Kidney epithelial cell (primary cell): Measurements from ENCODE around the gene GRK4. TPM values are rescaled to one million over a fixed set of nuclear protein-coding genes. Genes with fewer than 3 reads are reported as not detected.

Experiments used
- DNase-seq: peaks from one replicate; pipeline ENCODE4 v3.0.0-alpha.2; 2010; ENCODE audit warnings: low read depth
- H3K27me3 ChIP-seq: 2 replicates; pipeline ENCODE4 v1.6.0; 2011; ENCODE audit warnings: low read length; ENCODE audit not compliant: control insufficient read depth, insufficient read depth
- H3K36me3 ChIP-seq: 2 replicates; pipeline ENCODE4 v1.5.1; 2011; ENCODE audit warnings: low read length; ENCODE audit not compliant: control insufficient read depth, insufficient read depth
- H3K4me3 ChIP-seq: 2 replicates; pipeline ENCODE4 v1.5.1; 2011; ENCODE audit warnings: low read depth, mild to moderate bottlenecking, control low read depth, low read length
- total RNA-seq: library from RNA; depleted of rRNA; stranded (reverse); fragments of >200 nt; gene quantifications from 2 replicates; pipeline ENCODE4 v1.2.3, GENCODE V29; 2015
- TF ChIP-seq, protein P1 (sequence below): IDR thresholded peaks from 2 replicates; pipeline ENCODE4 v1.5.1; 2011; ENCODE audit warnings: mild to moderate bottlenecking, moderate library complexity, low read length, control low read depth, inconsistent platforms; ENCODE audit not compliant: insufficient read depth, poor library complexity, severe bottlenecking

Gene GRK4
- total RNA-seq, 1 donor from 2014 or later: 6.3 TPM

DNA sequence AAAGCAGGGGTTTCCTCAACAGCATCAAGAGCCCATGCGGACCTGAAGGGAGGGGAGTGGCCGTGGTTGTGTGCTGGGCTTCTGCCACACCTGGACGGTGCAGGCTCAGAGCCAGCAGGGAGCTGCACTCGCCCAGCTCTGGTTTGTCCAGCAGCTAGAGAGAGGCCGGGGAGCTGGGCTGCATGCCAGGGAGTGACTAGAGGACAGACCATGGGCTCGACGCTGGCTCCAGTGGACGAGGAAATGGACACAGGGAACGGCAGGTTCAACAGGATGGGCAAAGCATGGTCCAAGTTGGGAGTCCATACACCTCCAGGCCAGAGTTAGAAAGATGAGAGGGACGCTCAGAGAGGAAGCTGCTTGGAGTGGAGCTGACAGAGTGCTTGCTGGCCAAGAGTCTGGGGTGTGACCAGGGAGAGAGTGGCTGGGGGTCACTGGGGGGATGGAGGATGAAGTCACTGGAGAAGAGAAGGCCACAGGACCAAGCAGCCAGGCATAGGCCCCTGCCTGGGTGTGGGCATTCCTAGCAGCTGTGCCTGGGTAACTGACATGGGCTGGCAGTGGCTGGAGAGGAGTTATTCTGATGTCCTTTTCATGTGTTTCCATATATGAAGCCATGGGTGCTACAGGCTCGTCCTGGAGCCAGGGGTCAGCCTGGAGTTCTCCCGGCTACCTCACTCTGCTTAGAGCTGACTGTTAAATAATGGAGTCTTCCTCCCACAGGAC, 68.1 kb downstream of the GRK4 start:
- no peak for DNase-seq
- H3K36me3 ChIP-seq: no peaks in the 10 kb centered on the region
- TF ChIP-seq, protein P1, sequence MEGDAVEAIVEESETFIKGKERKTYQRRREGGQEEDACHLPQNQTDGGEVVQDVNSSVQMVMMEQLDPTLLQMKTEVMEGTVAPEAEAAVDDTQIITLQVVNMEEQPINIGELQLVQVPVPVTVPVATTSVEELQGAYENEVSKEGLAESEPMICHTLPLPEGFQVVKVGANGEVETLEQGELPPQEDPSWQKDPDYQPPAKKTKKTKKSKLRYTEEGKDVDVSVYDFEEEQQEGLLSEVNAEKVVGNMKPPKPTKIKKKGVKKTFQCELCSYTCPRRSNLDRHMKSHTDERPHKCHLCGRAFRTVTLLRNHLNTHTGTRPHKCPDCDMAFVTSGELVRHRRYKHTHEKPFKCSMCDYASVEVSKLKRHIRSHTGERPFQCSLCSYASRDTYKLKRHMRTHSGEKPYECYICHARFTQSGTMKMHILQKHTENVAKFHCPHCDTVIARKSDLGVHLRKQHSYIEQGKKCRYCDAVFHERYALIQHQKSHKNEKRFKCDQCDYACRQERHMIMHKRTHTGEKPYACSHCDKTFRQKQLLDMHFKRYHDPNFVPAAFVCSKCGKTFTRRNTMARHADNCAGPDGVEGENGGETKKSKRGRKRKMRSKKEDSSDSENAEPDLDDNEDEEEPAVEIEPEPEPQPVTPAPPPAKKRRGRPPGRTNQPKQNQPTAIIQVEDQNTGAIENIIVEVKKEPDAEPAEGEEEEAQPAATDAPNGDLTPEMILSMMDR: no peak
- peaks cover 6% of the 10 kb centered on the region for H3K27me3 ChIP-seq
- H3K4me3 ChIP-seq: no peak overlapping the region

DNA sequence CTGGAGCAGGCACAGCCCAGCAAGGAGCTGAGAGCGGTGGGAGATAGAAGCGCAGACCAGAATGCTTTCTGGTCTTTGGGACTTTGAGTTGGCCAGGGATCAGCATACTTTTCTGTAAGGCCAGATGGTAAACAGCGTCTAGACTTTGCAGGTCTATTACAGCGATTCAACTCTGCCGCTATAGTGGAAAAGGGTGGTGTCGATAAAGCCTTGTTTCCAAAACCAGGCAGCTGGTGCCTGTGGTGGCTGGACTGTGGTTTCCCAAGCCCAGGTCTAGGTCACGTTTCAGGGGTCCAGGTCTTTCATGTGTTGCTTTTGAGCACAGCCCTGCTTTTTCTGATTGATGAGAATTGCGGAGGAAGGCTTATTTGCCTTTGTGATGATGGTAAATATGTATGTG, 70.9 kb downstream of the GRK4 start:
- TF ChIP-seq, protein P1: no peak

DNA sequence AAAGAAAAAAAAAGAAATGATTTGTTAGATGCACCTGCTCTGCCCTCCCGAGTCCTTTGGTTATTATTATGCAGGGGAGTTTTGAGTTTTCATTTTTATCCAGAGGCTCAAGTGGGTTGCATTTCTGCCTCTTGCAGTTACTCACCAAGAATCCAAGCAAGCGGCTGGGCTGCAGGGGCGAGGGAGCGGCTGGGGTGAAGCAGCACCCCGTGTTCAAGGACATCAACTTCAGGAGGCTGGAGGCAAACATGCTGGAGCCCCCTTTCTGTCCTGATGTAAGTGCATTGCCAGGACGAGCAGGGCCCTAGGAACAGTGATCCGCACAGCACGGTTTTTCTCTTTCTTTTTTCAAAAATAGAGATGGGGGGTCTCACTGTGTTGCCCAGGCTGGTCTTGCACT, 71.9 kb downstream of the GRK4 start:
- no peak for DNase-seq
- TF ChIP-seq, protein P1: no peak
- no peaks in the 10 kb centered on the region for H3K36me3 ChIP-seq
- peaks cover 6% of the 10 kb centered on the region for H3K27me3 ChIP-seq
- H3K4me3 ChIP-seq: no peak overlapping the region

More for the DNA sequence above, 70.9 kb downstream of the GRK4 start:
- peaks cover 6% of the 10 kb centered on the region for H3K27me3 ChIP-seq
- H3K4me3 ChIP-seq: no peak overlapping the region
- DNase-seq: no peak
- H3K36me3 ChIP-seq: no peaks in the 10 kb centered on the region

DNA sequence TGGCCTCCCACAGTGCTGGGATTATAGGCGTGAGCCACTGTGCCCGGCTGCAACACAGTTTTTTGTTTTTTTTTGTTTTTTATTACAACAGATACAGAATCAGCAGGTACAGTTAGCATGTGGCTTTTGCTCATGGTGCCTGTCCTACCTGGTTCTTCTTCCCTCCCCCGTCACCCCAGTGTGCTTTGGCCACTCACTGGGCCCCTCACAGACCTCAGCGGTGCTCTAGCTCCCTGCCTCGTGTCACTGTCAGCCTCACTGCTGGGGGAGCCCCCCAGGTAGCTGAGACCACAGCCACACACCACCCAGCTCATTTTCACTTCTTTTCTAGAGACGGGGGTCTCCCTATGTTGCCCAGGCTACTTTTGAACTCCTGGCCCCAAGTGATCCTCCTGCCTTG, 72.3 kb downstream of the GRK4 start:
- TF ChIP-seq, protein P1: no peak
- peaks cover 6% of the 10 kb centered on the region for H3K27me3 ChIP-seq
- no peaks in the 10 kb centered on the region for H3K36me3 ChIP-seq
- DNase-seq: no peak
- H3K4me3 ChIP-seq: no peak overlapping the region

DNA sequence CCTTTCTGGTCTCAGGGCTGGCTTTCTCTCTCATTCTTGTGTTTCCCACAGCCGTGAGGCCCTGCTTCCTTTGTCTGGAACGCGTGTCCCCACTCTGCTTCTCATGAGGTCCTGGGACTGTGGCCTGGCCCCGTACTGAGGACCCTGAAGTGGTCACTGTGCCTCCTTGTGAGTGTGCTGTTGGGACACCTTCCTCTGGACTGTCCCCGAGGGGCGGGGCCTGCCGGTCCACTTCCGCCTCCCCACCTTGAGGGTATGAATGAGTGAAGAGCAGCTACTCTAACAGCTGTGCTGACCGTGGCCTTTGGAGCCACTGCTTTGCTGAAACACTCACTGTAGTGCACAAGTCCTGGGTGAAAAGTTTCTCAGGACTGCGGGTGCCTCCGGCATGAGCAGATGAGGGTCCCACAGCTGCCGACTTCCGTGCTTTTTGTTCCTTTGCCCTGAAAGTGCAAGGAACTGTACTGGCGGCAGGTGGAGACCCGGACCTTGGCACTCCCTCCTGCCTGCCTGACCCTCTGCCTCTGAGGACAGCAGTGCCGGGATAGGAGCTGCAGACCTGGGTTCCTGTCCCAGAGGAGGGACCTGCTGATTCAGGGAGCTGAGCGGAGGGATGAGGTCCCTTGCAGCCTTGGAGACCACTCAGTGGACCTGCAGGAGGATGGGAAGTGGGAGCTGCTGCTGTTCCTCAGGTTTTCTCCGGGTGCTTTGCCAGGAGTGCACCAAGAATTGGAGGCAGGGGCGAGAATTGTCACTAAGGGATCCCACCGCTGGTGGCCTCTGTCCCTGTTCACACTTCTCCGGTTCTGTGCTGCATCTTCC, 73.0 kb downstream of the GRK4 start:
- no peak overlapping the region for H3K4me3 ChIP-seq
- peaks cover 2% of the 10 kb centered on the region for H3K27me3 ChIP-seq
- TF ChIP-seq, protein P1: no peak
- no peaks in the 10 kb centered on the region for H3K36me3 ChIP-seq
- DNase-seq: no peak
